Measurements from ENCODE around the gene SPEM3.
A peak's percentile ranks its signal among the peaks of the same experiment; 100 is the strongest.

SPEM3 gene

DNA sequence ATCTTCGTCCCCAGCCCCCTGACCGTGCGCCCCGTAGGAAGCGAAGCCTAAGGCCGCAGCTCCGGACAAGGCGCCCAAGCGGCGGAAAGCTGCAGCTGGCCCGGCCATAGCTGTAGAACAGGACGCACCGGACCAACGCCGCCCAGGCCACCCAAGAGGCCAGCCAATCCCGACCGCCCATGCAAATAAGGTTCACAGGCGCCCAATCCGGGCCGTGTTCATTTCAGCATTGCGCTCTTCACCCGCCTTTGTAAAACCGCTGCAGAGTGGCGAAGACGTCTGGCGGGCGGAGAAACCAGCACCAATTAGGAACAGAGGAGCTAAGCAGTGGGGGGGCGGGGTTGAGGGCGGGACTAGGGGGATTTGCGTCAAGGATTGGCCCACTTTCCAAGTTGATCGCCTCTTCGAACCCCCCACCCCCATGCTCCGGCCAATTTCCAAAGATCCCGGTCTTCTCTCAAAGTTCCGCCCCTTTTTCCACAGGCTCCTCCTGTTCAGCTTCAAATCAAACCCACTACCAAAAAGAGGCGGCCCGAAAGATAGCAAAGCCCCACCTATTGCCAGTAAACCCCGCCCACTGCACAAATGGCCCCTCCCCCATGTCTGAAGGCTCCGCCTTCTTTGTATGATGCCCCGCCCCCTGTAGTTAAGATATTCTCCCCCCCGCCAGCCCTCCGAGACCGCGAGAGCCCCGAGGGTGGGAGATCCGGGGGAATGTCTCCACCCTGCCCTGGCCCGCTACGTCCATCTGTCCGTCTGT lies 24.5 kb upstream of the SPEM3 start, which contains the start of gene TMEM256:
TMEM256 (minus strand) TSS at position 121 of the 760 bp plus-strand sequence; CDS start at position 108, 13 bp downstream.
- DNase-seq, result peak; percentile 92 to 99 (median 96)

DNA sequence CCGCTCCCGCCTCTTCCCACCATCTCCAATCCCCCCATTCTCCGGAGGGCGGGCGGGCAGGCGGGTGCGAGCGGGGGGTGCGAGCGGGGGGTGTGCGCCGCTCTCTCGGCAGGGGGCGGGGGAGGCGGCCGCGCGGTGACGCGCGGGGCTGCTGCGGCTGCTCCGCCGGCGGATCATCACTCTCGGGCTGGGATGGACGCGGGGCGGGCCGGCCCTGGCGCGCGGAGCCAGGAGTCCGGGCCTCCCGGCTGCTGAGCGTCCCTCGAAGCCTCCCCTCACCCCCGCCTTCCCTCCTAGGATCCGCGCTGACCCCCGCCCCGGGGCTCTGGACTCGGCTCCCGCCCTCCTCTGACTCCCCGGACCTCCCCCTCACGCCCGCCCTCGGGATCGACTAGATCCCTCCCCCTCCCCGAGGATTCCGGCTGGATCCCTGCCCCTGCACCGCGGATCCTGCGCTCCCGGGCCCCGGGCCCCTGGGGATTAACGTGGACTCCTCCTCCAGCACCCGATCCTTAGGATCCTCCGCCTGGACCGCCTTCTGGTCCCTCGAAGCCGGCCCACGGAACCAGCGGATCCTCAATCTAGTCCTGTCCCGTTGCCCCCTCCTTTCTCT lies 23.8 kb upstream of the SPEM3 start:
- DNase-seq, result peak in 3 of 5 donors; percentile 63 to 78 (median 69)

DNA sequence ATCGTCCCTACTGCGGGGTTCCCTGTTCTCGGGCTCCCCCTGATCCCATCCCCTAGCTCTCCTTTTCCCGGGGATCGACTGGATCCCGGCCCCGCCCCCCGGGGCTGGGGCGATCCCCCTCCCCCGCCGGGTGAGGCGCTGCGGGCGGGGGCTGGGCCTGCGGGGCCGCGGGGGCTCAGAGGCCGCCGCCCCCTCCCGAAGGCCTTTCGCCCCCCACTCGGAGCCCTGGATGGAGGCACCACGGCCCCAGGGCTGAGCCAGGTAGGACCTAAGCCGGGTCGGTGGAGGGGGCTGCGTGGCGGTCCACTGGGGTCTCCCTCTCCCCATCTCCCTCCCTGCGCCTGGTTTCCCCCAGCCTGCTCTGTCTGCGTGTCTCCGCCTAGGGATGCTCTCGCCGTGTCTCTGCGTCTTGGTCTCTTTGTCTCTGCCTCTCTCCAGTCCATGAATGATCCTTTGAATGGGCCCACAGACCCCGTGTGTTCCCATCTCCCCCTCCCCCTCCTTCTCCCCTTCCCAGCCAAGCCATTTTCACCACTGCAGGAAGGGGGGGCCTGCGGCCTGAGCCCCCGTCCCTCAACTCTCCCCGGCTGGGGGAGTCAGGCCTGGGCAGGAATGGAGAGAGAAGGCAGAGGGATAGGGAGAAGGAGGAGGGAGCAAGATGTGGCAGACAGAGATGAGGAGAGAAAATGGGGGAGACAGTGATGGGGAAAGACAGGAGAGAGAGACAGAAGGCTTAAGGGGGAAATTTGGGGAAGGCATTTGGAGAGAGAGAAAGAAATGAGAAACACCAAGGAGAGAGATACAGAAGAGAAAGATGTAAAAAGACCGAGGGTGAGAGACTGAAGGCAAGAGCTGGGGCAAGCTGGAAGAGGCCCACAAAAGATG lies 23.1 kb upstream of the SPEM3 start:
- no peak for DNase-seq

DNA sequence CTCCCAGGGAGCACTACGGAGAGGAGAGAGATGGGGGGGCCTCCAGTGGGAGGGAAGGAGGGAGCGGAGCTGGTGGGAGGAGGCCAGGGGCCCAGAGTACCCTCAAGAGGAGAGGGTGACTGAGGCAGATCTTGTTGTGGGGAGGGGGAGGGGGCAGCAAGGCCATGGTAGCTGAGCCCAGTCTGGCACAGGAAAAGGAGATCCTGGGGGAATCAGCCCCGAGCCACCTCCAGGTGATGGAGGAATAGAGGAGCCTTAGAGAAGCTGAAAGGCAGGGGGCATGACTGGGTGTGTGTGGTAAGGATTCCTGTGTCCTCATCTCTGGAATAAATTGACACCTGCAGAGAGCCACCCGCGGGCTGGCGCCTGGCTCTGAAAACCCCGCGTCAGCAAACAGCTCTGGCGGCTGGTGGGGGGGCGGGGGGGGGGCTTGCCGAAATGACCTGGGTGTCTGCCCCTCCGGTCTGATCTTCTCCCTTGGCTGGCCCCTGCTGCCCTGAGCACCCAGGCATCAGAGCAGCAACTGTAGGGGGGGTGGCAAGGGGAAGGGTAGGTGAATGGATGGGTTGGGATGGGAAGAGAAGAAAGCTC lies 22.3 kb upstream of the SPEM3 start:
- no peak for DNase-seq

DNA sequence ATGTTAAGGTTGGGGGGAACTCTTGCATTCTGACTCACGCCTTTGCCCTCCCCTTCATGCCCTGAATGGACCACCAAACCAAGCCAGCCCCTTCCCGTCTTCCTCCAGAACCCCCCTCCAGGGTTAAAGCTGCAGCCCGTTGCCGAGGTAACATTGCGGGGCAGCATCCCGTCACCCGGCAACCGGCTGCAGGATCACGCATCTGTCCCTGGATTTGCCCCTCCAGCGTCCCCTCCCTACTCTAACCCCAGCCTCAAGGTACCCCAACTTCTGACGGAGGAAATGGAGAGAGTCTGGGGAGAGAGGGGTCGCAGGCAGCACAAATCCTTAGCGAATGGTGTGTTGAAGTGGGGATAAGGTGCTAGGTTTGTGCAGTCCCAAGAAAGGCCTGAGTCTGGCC lies 21.6 kb upstream of the SPEM3 start:
- DNase-seq, result no peak

DNA sequence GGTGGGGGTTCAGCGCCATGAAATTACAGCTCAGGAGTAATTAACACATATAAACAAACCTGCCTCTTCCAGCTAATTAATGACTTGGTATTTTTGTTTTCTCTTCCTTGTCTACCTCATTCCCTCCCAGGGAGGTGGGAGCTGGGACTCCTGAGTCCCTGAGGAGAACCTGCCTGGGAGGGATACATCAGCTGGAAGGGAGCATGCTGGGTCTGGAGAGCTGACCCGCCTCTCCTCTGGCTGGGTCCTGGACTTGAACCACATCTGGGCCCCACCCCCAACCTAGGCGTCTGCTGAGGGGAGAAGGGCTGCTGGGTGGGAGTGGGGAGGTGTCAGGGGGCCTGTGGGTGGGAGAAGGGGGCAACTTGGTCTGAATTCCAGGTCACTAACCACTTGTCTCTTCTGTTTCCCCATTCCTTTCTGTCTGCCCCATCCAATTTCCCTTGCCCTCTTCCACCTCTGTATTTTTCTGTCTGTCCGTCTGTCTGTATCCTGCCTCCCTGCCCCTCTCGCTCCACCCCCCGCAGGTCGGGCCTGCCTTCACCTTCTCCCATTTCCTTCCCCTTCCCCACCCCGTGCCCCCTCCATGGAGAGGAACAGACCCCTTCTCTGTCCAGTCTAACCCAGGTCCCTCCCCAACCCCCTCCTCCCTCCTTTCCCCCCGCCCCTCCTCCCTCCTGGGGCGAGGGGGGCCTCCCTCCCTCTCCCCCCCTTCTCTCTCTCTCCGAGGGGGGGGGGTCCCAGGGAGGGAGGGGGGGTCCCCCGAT lies 21.0 kb upstream of the SPEM3 start, which contains the start of gene NLGN2:
NLGN2 (plus strand) TSS at position 361 of the 767 bp plus-strand sequence. CDS start 411 bp downstream, outside the sequence.
- DNase-seq, result no peak

GRCh38 chr17:7408252-7408727 lies 20.4 kb upstream of the SPEM3 start:
- peak in 1 of 5 donors; percentile 24 for DNase-seq

- DNase-seq, result no peak
These were observed 19.8 kb upstream of the SPEM3 start for GRCh38 chr17:7408863-7409262.

- no peak for DNase-seq
These were observed 18.9 kb upstream of the SPEM3 start for GRCh38 chr17:7409716-7410115.

DNA sequence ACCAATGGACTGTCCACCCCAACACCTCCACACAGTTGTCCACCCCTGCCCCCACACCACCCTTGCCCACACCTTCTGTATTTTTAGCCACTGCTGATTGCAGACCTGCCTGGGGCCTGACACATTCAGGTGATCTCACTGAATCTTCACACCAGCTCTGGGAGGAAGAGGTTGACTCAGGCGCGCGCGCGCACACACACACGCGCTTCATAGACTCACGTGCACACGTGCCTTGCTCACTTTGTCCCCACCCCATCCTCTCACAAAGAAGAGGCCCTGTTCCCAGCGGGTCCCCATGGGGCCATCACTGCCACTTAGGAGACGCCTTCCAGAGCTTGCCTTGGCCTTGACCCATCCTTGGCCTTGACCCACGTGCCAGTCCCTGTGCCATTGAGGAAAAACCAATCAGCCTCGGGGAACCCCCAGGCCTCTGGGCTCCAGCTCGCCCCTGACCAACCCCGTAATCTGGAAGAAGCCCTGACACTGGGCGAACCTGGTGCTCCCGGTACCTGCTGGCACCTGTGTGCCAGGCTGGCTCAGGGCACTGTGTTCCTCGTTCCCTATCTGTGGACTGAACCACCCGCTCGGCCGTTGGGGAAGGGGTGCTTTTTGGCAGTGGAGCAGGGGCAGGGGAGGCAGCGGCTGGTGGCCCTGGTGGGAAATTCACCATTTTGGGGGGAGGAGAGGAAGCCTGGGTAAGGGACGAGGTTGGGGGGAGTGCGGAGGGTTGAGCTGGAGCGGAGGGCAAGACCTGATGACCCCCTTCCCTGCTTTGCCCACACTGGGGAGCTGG lies 17.8 kb upstream of the SPEM3 start:
- DNase-seq, result no peak

GRCh38 chr17:7411427-7411750 lies 17.3 kb upstream of the SPEM3 start:
- no peak for DNase-seq

- DNase-seq, result no peak
These were observed 15.2 kb upstream of the SPEM3 start for GRCh38 chr17:7413346-7413985.

DNA sequence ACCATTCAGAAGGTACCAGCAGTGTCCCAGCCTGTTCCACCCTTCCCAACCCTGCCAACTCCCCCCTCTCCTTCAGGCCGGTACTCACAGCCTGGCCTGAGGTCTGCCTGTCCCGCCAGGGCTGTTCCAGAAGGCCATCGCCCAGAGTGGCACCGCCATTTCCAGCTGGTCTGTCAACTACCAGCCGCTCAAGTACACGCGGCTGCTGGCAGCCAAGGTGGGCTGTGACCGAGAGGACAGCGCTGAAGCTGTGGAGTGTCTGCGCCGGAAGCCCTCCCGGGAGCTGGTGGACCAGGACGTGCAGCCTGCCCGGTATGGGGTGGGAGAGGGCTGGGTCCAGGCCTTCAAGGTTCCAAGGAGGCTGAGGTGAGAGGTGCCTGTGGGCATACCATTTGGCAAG lies 13.8 kb upstream of the SPEM3 start:
- no peak for DNase-seq

DNA sequence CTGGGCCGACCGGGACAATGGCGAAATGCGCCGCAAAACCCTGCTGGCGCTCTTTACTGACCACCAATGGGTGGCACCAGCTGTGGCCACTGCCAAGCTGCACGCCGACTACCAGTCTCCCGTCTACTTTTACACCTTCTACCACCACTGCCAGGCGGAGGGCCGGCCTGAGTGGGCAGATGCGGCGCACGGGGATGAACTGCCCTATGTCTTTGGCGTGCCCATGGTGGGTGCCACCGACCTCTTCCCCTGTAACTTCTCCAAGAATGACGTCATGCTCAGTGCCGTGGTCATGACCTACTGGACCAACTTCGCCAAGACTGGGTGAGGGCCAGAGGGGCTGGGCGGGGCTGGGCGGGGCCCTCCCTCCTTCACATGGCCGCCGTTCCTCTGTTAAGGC lies 12.9 kb upstream of the SPEM3 start:
- DNase-seq, result no peak

DNA sequence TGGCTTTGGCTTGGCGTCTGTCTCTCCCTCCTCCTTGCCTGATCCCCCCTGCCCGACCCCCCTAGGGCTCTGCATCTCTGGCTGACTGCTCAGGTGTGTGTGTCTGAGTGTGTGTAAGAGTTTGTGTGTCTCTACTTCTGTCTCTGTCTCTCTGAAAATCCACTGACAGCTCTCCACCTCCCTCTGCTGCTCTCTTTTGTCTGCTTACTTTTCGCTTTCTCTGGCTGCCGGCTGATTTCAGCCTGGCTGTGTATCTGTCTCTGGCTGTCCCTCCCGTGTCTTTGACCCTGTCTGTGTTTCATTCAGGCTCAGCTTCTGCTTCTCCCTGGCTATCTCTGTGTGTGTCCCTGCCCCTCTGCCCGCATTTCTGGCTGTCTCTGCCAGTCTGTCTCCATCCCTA lies 12.3 kb upstream of the SPEM3 start:
- no peak for DNase-seq

DNA sequence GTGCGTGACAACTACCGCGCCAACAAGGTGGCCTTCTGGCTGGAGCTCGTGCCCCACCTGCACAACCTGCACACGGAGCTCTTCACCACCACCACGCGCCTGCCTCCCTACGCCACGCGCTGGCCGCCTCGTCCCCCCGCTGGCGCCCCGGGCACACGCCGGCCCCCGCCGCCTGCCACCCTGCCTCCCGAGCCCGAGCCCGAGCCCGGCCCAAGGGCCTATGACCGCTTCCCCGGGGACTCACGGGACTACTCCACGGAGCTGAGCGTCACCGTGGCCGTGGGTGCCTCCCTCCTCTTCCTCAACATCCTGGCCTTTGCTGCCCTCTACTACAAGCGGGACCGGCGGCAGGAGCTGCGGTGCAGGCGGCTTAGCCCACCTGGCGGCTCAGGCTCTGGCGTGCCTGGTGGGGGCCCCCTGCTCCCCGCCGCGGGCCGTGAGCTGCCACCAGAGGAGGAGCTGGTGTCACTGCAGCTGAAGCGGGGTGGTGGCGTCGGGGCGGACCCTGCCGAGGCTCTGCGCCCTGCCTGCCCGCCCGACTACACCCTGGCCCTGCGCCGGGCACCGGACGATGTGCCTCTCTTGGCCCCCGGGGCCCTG lies 11.5 kb upstream of the SPEM3 start:
- DNase-seq, result no peak

DNA sequence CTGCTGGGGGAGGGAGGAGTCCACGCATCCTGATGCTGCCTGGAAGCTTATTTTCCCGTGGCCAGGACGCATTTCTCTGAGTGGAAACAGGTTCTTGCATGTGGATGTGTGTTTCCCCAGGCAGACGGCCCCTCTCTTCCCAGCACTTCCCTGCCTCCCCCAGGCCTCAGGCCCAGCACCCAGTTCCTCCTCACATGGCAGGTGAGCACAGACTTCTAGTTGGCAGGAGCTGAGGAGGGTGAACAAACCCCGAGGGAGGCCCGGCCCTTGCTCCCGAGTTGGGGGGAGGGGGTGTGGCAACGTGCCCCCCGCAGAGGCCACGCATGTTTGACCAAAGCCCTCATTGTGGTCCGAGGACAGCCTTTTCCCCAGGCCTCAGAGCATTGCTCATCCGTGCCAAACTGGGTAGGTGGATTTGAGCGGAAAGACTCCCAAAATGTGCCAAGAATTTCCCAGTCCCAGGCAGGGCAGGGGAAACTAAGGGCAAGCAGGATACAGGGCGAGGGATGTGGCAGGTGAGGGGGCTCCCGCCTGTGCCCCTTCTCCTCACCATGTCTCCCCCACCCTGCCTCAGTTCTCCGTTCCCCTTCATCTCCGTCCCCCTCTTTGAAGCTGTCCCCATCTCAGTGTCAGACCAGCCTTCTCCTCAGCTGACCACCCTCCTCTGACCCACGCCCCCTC lies 10.0 kb upstream of the SPEM3 start:
- DNase-seq, result no peak

- no peak for DNase-seq
These were observed 8.6 kb upstream of the SPEM3 start, which contains the start of gene SPEM1 for GRCh38 chr17:7419819-7420610. SPEM1 (plus strand) TSS chr17:7420324; CDS start chr17:7420385, 61 bp downstream.

GRCh38 chr17:7421186-7421585 lies 7.5 kb upstream of the SPEM3 start:
- no peak for DNase-seq
